HepG2 (cell line): ENCODE measurements around the gene PRKCE. TPM values are rescaled to one million over a fixed set of nuclear protein-coding genes. Genes with fewer than 3 reads are reported as not detected.

ENCODE experiments used
- ATAC-seq: fragments of 200-7000 bp; cut with Tn5 transposase; 3 replicates; pipeline ENCODE4 v1.9.1; 2020; ENCODE audit warnings: mild to moderate bottlenecking, moderate library complexity
- BruUV-seq: library from RNA; stranded (reverse); fragments of 400-500 nt; replicated peaks from 2 replicates; lab custom pipeline; 2021; lab: Mats Ljungman, UMichigan
- CTCF ChIA-PET: fragments of 300-600 bp; formaldehyde crosslinking; extraction: SDS; loops from one replicate; lab custom pipeline; 2021; ENCODE audit warnings: low total read pairs, inconsistent platforms, low intra/inter-chr PET ratio; lab: Yijun Ruan, JAX
- POLR2A ChIA-PET: fragments of 350-600 bp; sonication (Branson Sonifier 250); formaldehyde crosslinking; loops from one replicate; lab custom pipeline; 2020; ENCODE audit warnings: antibody characterized with exemption, inconsistent platforms; lab: Yijun Ruan, JAX
- DNase-seq: peaks from one replicate; pipeline ENCODE4 v3.0.0-alpha.2; 2015; ENCODE audit warnings: low spot score
- FAIRE-seq: peaks from 3 replicates; lab custom pipeline; 2011; peaks lifted over from hg19 to GRCh38; lab: Jason Lieb, UNC
- H2AFZ ChIP-seq: one replicate; pipeline ENCODE4 v1.6.1; 2011; ENCODE audit warnings: low read length, inconsistent platforms
- H3K27ac ChIP-seq: fragments of 300-600 bp; 3 replicates; pipeline ENCODE4 v1.8.0; 2011; ENCODE audit warnings: mixed run types, mild to moderate bottlenecking, mixed read lengths, low read length, inconsistent platforms; ENCODE audit not compliant: insufficient read depth; ENCODE audit errors: extremely low read length
- H3K27me3 ChIP-seq, 2 experiments: fragments of 200-600 bp in 1 of 2; 2 replicates in 1 of 2; 3 replicates in 1 of 2; pipeline versions ENCODE4 v1.6.0 to v1.8.0; 2011; ENCODE audit warnings: low read length in 2 of 2, mild to moderate bottlenecking in 2 of 2, moderate library complexity in 2 of 2, inconsistent platforms in 1 of 2; ENCODE audit not compliant: insufficient read depth in 2 of 2, control insufficient read depth in 1 of 2
- H3K36me3 ChIP-seq, 2 experiments: fragments of 200-600 bp in 1 of 2; replicated peaks in 1 of 2; 2 replicates in 1 of 2; 3 replicates in 1 of 2; pipeline versions ENCODE4 v1.5.1 to v1.8.0; 2011; ENCODE audit warnings: low read length in 2 of 2, inconsistent platforms in 1 of 2; ENCODE audit not compliant: insufficient read depth in 2 of 2, control insufficient read depth in 1 of 2
- H3K4me1 ChIP-seq: 2 replicates; pipeline ENCODE4 v1.5.1; 2012; ENCODE audit warnings: low read length, inconsistent platforms; ENCODE audit not compliant: insufficient read depth
- H3K4me2 ChIP-seq: 2 replicates; pipeline ENCODE4 v1.6.0; 2011; ENCODE audit warnings: low read depth, low read length, inconsistent platforms
- H3K4me3 ChIP-seq, 3 experiments: fragments of 200-600 bp in 1 of 3; sonication (generic), shearing (Covaris generic) in 1 of 3; replicated peaks in 1 of 3; 2 replicates each; pipeline ENCODE4 v1.5.1; 2011 to 2016; ENCODE audit warnings: low read length in 3 of 3, inconsistent platforms in 2 of 3, low read depth in 2 of 3, mild to moderate bottlenecking in 2 of 3, control low read depth in 1 of 3, mixed read lengths in 1 of 3; ENCODE audit not compliant: insufficient read depth in 1 of 3
- H3K79me2 ChIP-seq: one replicate; pipeline ENCODE4 v1.6.1; 2011; ENCODE audit warnings: low read length, inconsistent platforms; ENCODE audit not compliant: insufficient read depth
- H3K9ac ChIP-seq: 2 replicates; pipeline ENCODE4 v1.6.0; 2011; ENCODE audit warnings: mild to moderate bottlenecking, low read depth, low read length, inconsistent platforms; ENCODE audit not compliant: insufficient read depth
- H3K9me3 ChIP-seq: 2 replicates; pipeline ENCODE4 v1.5.1; 2012; ENCODE audit warnings: mild to moderate bottlenecking, low read length
- H4K20me1 ChIP-seq: 2 replicates; pipeline ENCODE4 v1.6.0; 2011; ENCODE audit warnings: inconsistent platforms, mild to moderate bottlenecking, low read length, moderate library complexity; ENCODE audit not compliant: insufficient read depth
- ARNT ChIP-seq: fragments of 450-650 bp; IDR thresholded peaks from 2 replicates; pipeline ENCODE4 v1.6.1; 2017
- CREB1 ChIP-seq, 2 experiments: fragments of 450-650 bp in 1 of 2; IDR thresholded peaks; 2 replicates each; pipeline ENCODE4 v1.6.1; 2016 to 2017; ENCODE audit warnings: control low read depth in 1 of 2, mild to moderate bottlenecking in 1 of 2, missing compliant biosample characterization in 1 of 2, missing genetic modification characterization in 1 of 2
- GFI1 ChIP-seq: sonication (generic); formaldehyde crosslinking; IDR thresholded peaks from 2 replicates; pipeline ENCODE4 v1.5.0; 2020; ENCODE audit warnings: missing genetic modification reagents, mild to moderate bottlenecking, borderline replicate concordance
- HDAC6 ChIP-seq: fragments of 200-600 bp; sonication (generic); IDR thresholded peaks from 2 replicates; pipeline ENCODE4 v1.7.0; 2017; ENCODE audit warnings: mild to moderate bottlenecking, antibody characterized with exemption, low read length, low read depth
- MBNL3 ChIP-seq: fragments of 250-450 bp; sonication (Bioruptor Pico); conservative IDR thresholded peaks from 2 replicates; pipeline ENCODE4 v1.8.0; 2022; ENCODE audit warnings: mild to moderate bottlenecking, inconsistent platforms
- PAX8 ChIP-seq: sonication (generic); formaldehyde crosslinking; IDR thresholded peaks from 2 replicates; pipeline ENCODE4 v1.8.0; 2022; ENCODE audit warnings: mild to moderate bottlenecking, missing genetic modification reagents, borderline replicate concordance
- PCBP2 ChIP-seq: fragments of 200-400 bp; formaldehyde crosslinking; optimal IDR thresholded peaks from 2 replicates; pipeline ENCODE3; 2018; ENCODE audit warnings: low read length, low read depth; ENCODE audit not compliant: poor library complexity, severe bottlenecking
- PHF21A ChIP-seq: sonication (generic); formaldehyde crosslinking; IDR thresholded peaks from 2 replicates; pipeline ENCODE4 v1.5.0; 2020; ENCODE audit warnings: mild to moderate bottlenecking, missing genetic modification reagents
- POLR2AphosphoS2 ChIP-seq: IDR thresholded peaks from 2 replicates; pipeline ENCODE4 v1.6.1; 2011; ENCODE audit warnings: low read depth, low read length, improper control_type of control experiment
- TSC22D2 ChIP-seq: sonication (generic); formaldehyde crosslinking; IDR thresholded peaks from 2 replicates; pipeline ENCODE4 v1.5.1; 2020; ENCODE audit warnings: missing genetic modification reagents, mild to moderate bottlenecking, borderline replicate concordance
- ZNF234 ChIP-seq: sonication (generic); formaldehyde crosslinking; conservative IDR thresholded peaks from 2 replicates; pipeline ENCODE4 v1.5.1; 2020; ENCODE audit warnings: mild to moderate bottlenecking, missing genetic modification reagents
- ZNF331 ChIP-seq: sonication (generic); formaldehyde crosslinking; IDR thresholded peaks from 2 replicates; pipeline ENCODE4 v1.4.0; 2020; ENCODE audit warnings: missing genetic modification reagents
- ZNF510 ChIP-seq: sonication (generic); formaldehyde crosslinking; IDR thresholded peaks from 2 replicates; pipeline ENCODE4 v1.4.0; 2020; ENCODE audit warnings: low read depth, mild to moderate bottlenecking, missing genetic modification reagents
- ZNF605 ChIP-seq: sonication (generic); formaldehyde crosslinking; IDR thresholded peaks from 2 replicates; pipeline ENCODE4 v1.8.0; 2022; ENCODE audit warnings: mild to moderate bottlenecking, missing genetic modification reagents
- ZNF746 ChIP-seq: sonication (generic); formaldehyde crosslinking; IDR thresholded peaks from 2 replicates; pipeline ENCODE4 v1.8.0; 2022; ENCODE audit warnings: mild to moderate bottlenecking, missing genetic modification reagents
- ZNF775 ChIP-seq: sonication (generic); formaldehyde crosslinking; IDR thresholded peaks from 2 replicates; pipeline ENCODE4 v1.4.0; 2020; ENCODE audit warnings: missing genetic modification reagents, mild to moderate bottlenecking, moderate library complexity, borderline replicate concordance
- WGBS: methylation state at CpG from one replicate; pipeline ENCODE4 v1.1.6; 2017; ENCODE audit warnings: low lambda C conversion rate; 5-methylcytosine and 5-hydroxymethylcytosine counted together
- in situ Hi-C: cut with HindIII; loops from 2 replicates; pipeline ENCODE4 v1.10.0; 2017; ENCODE audit warnings: low pct_unique_long_range_greater_than_20kb; ENCODE audit not compliant: extremely low pct_ligation_motif_present
- intact Hi-C: fragments of 100-400 bp; cut with micrococcal nuclease; formaldehyde crosslinking; loops from one replicate; pipeline ENCODE4 v1.10.0; 2022; ENCODE audit not compliant: unreplicated experiment
- polyA plus RNA-seq, 8 experiments: library from polyadenylated mRNA; depleted of rRNA in 3 of 8; stranded (reverse) in 7 of 8; unstranded in 1 of 8; fragments of >200 nt; fragmentation: Illumina TruSeq in 4 of 8; extraction: Trizol in 4 of 8; gene quantifications; 2 replicates each; pipeline versions ENCODE4 v1.2.1 to v1.2.3, GENCODE V29; 2011 to 2016; ENCODE audit warnings: low read depth in 4 of 8, missing spikeins in 1 of 8, mixed read lengths in 1 of 8; ENCODE audit not compliant: insufficient read depth in 1 of 8
- total RNA-seq, 5 experiments: library from RNA; depleted of rRNA; stranded (reverse); fragments of >200 nt; fragmentation: Illumina TruSeq; extraction: Trizol; gene quantifications; 2 replicates each; pipeline ENCODE4 v1.2.3, GENCODE V29; 2016; ENCODE audit warnings: low read depth in 1 of 5
- TF ChIP-seq, protein P1 (sequence below): sonication (generic); formaldehyde crosslinking; IDR thresholded peaks from 2 replicates; pipeline ENCODE4 v1.5.0; 2020; ENCODE audit warnings: mild to moderate bottlenecking, missing genetic modification reagents, borderline replicate concordance
- TF ChIP-seq, protein P2 (sequence below): sonication (generic); formaldehyde crosslinking; IDR thresholded peaks from 2 replicates; pipeline ENCODE4 v1.5.0; 2020; ENCODE audit warnings: missing genetic modification reagents, mild to moderate bottlenecking, borderline replicate concordance
- TF ChIP-seq, protein P3 (sequence below): sonication (generic); formaldehyde crosslinking; IDR thresholded peaks from 2 replicates; pipeline ENCODE4 v1.4.0; 2020; ENCODE audit warnings: missing genetic modification reagents
- TF ChIP-seq, protein P4 (sequence below): sonication (generic); formaldehyde crosslinking; conservative IDR thresholded peaks from 2 replicates; pipeline ENCODE4 v1.5.0; 2020; ENCODE audit warnings: missing genetic modification reagents

Gene PRKCE
- total and polyA plus RNA-seq, 2 of the 13 experiments (the other 11 are each of a cell fraction or from before 2014, with no cell fraction given) = 1.0 to 3.9 TPM

DNA sequence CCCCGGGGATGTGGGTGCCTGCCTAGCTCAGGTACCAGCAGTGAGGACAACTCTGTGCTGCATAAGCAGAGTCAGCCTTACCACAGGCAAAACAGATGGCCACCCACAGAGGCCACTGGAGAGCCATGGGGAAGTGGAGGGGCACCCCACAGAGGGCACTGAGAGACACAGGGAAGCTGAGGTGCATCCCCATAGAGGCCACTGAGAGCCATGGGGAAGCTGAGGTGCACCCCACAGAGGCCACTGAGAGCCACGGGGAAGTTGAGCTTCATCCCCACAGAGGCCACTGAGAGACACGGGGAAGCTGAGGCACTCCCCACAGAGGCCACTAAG is 511.6 kb downstream of the PRKCE start:
- intact Hi-C loops = no loop called here
- Histone ChIP-seq H3K9ac (no peak overlapping the region), H3K4me1 (no peaks in the 10 kb centered on the region), H4K20me1 (no peaks in the 10 kb centered on the region), H2AFZ (no peak overlapping the region), H3K4me3 (no peak overlapping the region), H3K27me3 (no peaks in the 10 kb centered on the region; a peak in 1 of 5 replicates), H3K4me2 (no peak overlapping the region), H3K79me2 (no peaks in the 10 kb centered on the region), H3K36me3 (no peaks in the 10 kb centered on the region), H3K27ac (no peak overlapping the region), H3K9me3 (no peaks in the 10 kb centered on the region)
- FAIRE-seq (no peak), DNase-seq (no peak), ATAC-seq (no peak)
- WGBS = 87% methylated on average over 3 of the region's 3 CpGs
- TF ChIP-seq POLR2AphosphoS2 = no peak
- TF ChIP-seq ZNF775 (CRISPR knock-in tag) = no peak
- TF ChIP-seq ZNF605 (CRISPR knock-in tag) = no peak
- TF ChIP-seq PHF21A (CRISPR knock-in tag) = no peak
- TF ChIP-seq, protein P1, sequence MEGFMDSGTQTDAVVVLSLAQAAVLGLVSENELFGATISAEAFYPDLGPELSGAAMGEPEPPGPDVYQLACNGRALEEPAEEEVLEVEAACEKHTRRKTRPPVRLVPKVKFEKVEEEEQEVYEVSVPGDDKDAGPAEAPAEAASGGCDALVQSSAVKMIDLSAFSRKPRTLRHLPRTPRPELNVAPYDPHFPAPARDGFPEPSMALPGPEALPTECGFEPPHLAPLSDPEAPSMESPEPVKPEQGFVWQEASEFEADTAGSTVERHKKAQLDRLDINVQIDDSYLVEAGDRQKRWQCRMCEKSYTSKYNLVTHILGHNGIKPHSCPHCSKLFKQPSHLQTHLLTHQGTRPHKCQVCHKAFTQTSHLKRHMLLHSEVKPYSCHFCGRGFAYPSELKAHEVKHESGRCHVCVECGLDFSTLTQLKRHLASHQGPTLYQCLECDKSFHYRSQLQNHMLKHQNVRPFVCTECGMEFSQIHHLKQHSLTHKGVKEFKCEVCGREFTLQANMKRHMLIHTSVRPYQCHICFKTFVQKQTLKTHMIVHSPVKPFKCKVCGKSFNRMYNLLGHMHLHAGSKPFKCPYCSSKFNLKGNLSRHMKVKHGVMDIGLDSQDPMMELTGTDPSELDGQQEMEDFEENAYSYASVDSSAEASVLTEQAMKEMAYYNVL (CRISPR knock-in tag) = no peak
- TF ChIP-seq, protein P2, sequence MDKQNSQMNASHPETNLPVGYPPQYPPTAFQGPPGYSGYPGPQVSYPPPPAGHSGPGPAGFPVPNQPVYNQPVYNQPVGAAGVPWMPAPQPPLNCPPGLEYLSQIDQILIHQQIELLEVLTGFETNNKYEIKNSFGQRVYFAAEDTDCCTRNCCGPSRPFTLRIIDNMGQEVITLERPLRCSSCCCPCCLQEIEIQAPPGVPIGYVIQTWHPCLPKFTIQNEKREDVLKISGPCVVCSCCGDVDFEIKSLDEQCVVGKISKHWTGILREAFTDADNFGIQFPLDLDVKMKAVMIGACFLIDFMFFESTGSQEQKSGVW (CRISPR knock-in tag) = no peak
- TF ChIP-seq, protein P3, sequence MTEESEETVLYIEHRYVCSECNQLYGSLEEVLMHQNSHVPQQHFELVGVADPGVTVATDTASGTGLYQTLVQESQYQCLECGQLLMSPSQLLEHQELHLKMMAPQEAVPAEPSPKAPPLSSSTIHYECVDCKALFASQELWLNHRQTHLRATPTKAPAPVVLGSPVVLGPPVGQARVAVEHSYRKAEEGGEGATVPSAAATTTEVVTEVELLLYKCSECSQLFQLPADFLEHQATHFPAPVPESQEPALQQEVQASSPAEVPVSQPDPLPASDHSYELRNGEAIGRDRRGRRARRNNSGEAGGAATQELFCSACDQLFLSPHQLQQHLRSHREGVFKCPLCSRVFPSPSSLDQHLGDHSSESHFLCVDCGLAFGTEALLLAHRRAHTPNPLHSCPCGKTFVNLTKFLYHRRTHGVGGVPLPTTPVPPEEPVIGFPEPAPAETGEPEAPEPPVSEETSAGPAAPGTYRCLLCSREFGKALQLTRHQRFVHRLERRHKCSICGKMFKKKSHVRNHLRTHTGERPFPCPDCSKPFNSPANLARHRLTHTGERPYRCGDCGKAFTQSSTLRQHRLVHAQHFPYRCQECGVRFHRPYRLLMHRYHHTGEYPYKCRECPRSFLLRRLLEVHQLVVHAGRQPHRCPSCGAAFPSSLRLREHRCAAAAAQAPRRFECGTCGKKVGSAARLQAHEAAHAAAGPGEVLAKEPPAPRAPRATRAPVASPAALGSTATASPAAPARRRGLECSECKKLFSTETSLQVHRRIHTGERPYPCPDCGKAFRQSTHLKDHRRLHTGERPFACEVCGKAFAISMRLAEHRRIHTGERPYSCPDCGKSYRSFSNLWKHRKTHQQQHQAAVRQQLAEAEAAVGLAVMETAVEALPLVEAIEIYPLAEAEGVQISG (CRISPR knock-in tag) = no peak
- TF ChIP-seq, protein P4, sequence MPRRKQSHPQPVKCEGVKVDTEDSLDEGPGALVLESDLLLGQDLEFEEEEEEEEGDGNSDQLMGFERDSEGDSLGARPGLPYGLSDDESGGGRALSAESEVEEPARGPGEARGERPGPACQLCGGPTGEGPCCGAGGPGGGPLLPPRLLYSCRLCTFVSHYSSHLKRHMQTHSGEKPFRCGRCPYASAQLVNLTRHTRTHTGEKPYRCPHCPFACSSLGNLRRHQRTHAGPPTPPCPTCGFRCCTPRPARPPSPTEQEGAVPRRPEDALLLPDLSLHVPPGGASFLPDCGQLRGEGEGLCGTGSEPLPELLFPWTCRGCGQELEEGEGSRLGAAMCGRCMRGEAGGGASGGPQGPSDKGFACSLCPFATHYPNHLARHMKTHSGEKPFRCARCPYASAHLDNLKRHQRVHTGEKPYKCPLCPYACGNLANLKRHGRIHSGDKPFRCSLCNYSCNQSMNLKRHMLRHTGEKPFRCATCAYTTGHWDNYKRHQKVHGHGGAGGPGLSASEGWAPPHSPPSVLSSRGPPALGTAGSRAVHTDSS (CRISPR knock-in tag) = no peak
- TF ChIP-seq ARNT = no peak
- TF ChIP-seq GFI1 (CRISPR knock-in tag) = no peak
- no peak for TF ChIP-seq ZNF234 (CRISPR knock-in tag)
- no peak for TF ChIP-seq PAX8 (CRISPR knock-in tag)
- no peak for TF ChIP-seq PCBP2
- TF ChIP-seq ZNF746 (CRISPR knock-in tag) = no peak
- no peak for TF ChIP-seq TSC22D2 (CRISPR knock-in tag)
- no peak for TF ChIP-seq MBNL3 (CRISPR knock-in tag)
- no peak for TF ChIP-seq CREB1 (IDR thresholded peaks at IDR 0.05)
- no peak for TF ChIP-seq CREB1 (CRISPR knock-in tag; IDR thresholded peaks at IDR 0.05)
- no peak for TF ChIP-seq ZNF510 (CRISPR knock-in tag)
- TF ChIP-seq HDAC6 = no peak
- TF ChIP-seq ZNF331 = no peak
- in situ Hi-C loops = no loop called here
- CTCF ChIA-PET = no interaction called here
- BruUV-seq = no TSS peak
- POLR2A ChIA-PET = no interaction called here
